Calu3 (cell line): Measurements from ENCODE around the gene GHRHR. TPM values are rescaled to one million over a fixed set of nuclear protein-coding genes. Genes with fewer than 3 reads are reported as not detected.

ENCODE experiments used
- BruUV-seq: library from RNA; stranded (reverse); fragments of 400-500 nt; replicated peaks from 2 replicates; lab custom pipeline; 2021; lab: Mats Ljungman, UMichigan
- CTCF ChIA-PET: fragments of 300-600 bp; sonication (Branson Sonifier 250); formaldehyde crosslinking; loops from one replicate; lab custom pipeline; 2022; ENCODE audit warnings: antibody characterized with exemption; lab: Charles Lee
- DNase-seq: peaks from one replicate; pipeline ENCODE4 v3.0.0; 2022
- H3K27ac Mint-ChIP-seq: one replicate; pipeline ENCODE4 v1.8.0; 2022; ENCODE audit warnings: mixed read lengths; ENCODE audit not compliant: unreplicated experiment
- H3K27me3 Mint-ChIP-seq: one replicate; pipeline ENCODE4 v1.8.0; 2022; ENCODE audit warnings: mixed read lengths; ENCODE audit not compliant: unreplicated experiment
- H3K36me3 Mint-ChIP-seq: one replicate; pipeline ENCODE4 v1.8.0; 2022; ENCODE audit warnings: mild to moderate bottlenecking, moderate library complexity, mixed read lengths; ENCODE audit not compliant: insufficient read depth, unreplicated experiment
- H3K4me1 Mint-ChIP-seq: one replicate; pipeline ENCODE4 v1.8.0; 2022; ENCODE audit warnings: mild to moderate bottlenecking, low read depth, mixed read lengths; ENCODE audit not compliant: unreplicated experiment
- H3K4me3 Mint-ChIP-seq: one replicate; pipeline ENCODE4 v1.8.0; 2022; ENCODE audit warnings: mild to moderate bottlenecking, low read depth, moderate library complexity, mixed read lengths; ENCODE audit not compliant: unreplicated experiment
- H3K9me3 Mint-ChIP-seq: one replicate; pipeline ENCODE4 v1.8.0; 2022; ENCODE audit warnings: low read depth, mixed read lengths; ENCODE audit not compliant: unreplicated experiment
- CTCF ChIP-seq: fragments of 200-600 bp; IDR thresholded peaks from one replicate; pipeline ENCODE4 v1.8.0; 2022; ENCODE audit warnings: antibody characterized with exemption; ENCODE audit not compliant: unreplicated experiment
- intact Hi-C: fragments of 100-400 bp; cut with micrococcal nuclease; formaldehyde crosslinking; loops from one replicate; pipeline ENCODE4 v1.10.0; 2022; ENCODE audit not compliant: unreplicated experiment
- total RNA-seq: library from RNA; stranded (reverse); gene quantifications from 2 replicates; pipeline ENCODE4 v1.2.3, GENCODE V29; 2022

The GHRHR gene
- total RNA-seq, 1 experiment from 2014 or later = not detected

- Mint-ChIP-seq H3K36me3 (no peaks in the 10 kb centered on the region), H3K27ac (peak overlapping the region; percentile 45), H3K4me3 (no peak overlapping the region), H3K27me3 (peaks cover 31% of the 10 kb centered on the region), H3K4me1 (peaks cover 33% of the 10 kb centered on the region), H3K9me3 (no peaks in the 10 kb centered on the region)
- intact Hi-C loops = no loop called here
- CTCF ChIA-PET = interaction anchor here (0.9 to 3.7 kb wide), 5 partner anchors 12 to 178 kb away, joined by 3 to 34 read pairs (median 4); no protein-coding TSS in a partner anchor
- DNase-seq = no peak
- no TSS peak for BruUV-seq
- no peak for TF ChIP-seq CTCF
Measured at GRCh38 chr7:30990673-30991170, 27.0 kb downstream of the GHRHR start.

GRCh38 chr7:30992414-30992813 is 28.7 kb downstream of the GHRHR start:
- intact Hi-C loops = no loop called here
- no TSS peak for BruUV-seq
- no peak for TF ChIP-seq CTCF
- Mint-ChIP-seq H3K9me3 (no peaks in the 10 kb centered on the region), H3K4me3 (no peak overlapping the region), H3K27me3 (peaks cover 32% of the 10 kb centered on the region), H3K27ac (no peak overlapping the region), H3K36me3 (no peaks in the 10 kb centered on the region), H3K4me1 (peaks cover 33% of the 10 kb centered on the region)
- CTCF ChIA-PET = interaction anchor here (1.1 kb wide), 1 partner anchor 9 kb away, joined by 9 read pairs; no protein-coding TSS in a partner anchor
- no peak for DNase-seq

GRCh38 chr7:30994206-30995100 is 30.7 kb downstream of the GHRHR start:
- Mint-ChIP-seq H3K4me1 (peaks cover 17% of the 10 kb centered on the region), H3K27ac (no peak overlapping the region), H3K4me3 (no peak overlapping the region), H3K36me3 (no peaks in the 10 kb centered on the region), H3K9me3 (no peaks in the 10 kb centered on the region), H3K27me3 (peaks cover 53% of the 10 kb centered on the region)
- no peak for TF ChIP-seq CTCF
- CTCF ChIA-PET = interaction anchor here (0.6 to 1.3 kb wide), 5 partner anchors 9 to 130 kb away, joined by 3 to 6 read pairs (median 3); no protein-coding TSS in a partner anchor
- intact Hi-C loops = no loop called here
- no TSS peak for BruUV-seq
- DNase-seq = no peak

GRCh38 chr7:30995536-30995935 is 31.8 kb downstream of the GHRHR start:
- no peaks in the 10 kb centered on the region for H3K36me3 Mint-ChIP-seq
- intact Hi-C loops = no loop called here
- H3K4me3 Mint-ChIP-seq = no peak overlapping the region
- no TSS peak for BruUV-seq
- TF ChIP-seq CTCF = no peak
- DNase-seq = no peak
- CTCF ChIA-PET = interaction anchor here (1.0 to 1.3 kb wide), 2 partner anchors 10 to 127 kb away, joined by 3 read pairs; no protein-coding TSS in a partner anchor
- no peak overlapping the region for H3K27ac Mint-ChIP-seq
- no peaks in the 10 kb centered on the region for H3K9me3 Mint-ChIP-seq
- H3K27me3 Mint-ChIP-seq = peaks cover 55% of the 10 kb centered on the region
- peaks cover 6% of the 10 kb centered on the region for H3K4me1 Mint-ChIP-seq
